GM19351 (cell line): ENCODE data around the gene DOCK8.
"Not testable (repeated sequence)": the region's sequence is repeated elsewhere in the genome, so short reads cannot be mapped to it uniquely, and the experiment has no call there.

Source experiments
- ATAC-seq: cut with Tn5 transposase; IDR thresholded peaks from one replicate; pipeline ENCODE4 v1.9.1; 2021; ENCODE audit warnings: mild to moderate bottlenecking, moderate library complexity; ENCODE audit not compliant: unreplicated experiment

Gene DOCK8

GRCh38 chr9:404234-404633, 189.6 kb downstream of the DOCK8 start:
- no peak for ATAC-seq

- no peak for ATAC-seq
Measured at GRCh38 chr9:405341-405740, 190.7 kb downstream of the DOCK8 start.

GRCh38 chr9:406886-407654, 192.4 kb downstream of the DOCK8 start:
- ATAC-seq: no peak

GRCh38 chr9:409655-410054, 195.0 kb downstream of the DOCK8 start:
- ATAC-seq: not testable (repeated sequence)

GRCh38 chr9:414595-414994, 199.9 kb downstream of the DOCK8 start:
- ATAC-seq: no peak

- ATAC-seq: no peak
Measured at GRCh38 chr9:419571-420171, 205.0 kb downstream of the DOCK8 start.

- no peak for ATAC-seq
Measured at GRCh38 chr9:421896-422295, 207.2 kb downstream of the DOCK8 start.

- no peak for ATAC-seq
Measured at GRCh38 chr9:426264-426663, 211.6 kb downstream of the DOCK8 start.

- no peak for ATAC-seq
Measured at GRCh38 chr9:426976-427375, 212.3 kb downstream of the DOCK8 start.

- no peak for ATAC-seq
Measured at GRCh38 chr9:431701-432100, 217.0 kb downstream of the DOCK8 start.

GRCh38 chr9:436482-436881, 221.8 kb downstream of the DOCK8 start:
- no peak for ATAC-seq

- no peak for ATAC-seq
Measured at GRCh38 chr9:437066-437465, 222.4 kb downstream of the DOCK8 start.

- no peak for ATAC-seq
Measured at GRCh38 chr9:437574-438001, 222.9 kb downstream of the DOCK8 start.

- ATAC-seq: no peak
Measured at GRCh38 chr9:438066-438465, 223.4 kb downstream of the DOCK8 start.

- no peak for ATAC-seq
Measured at GRCh38 chr9:438961-439768, 224.5 kb downstream of the DOCK8 start.

GRCh38 chr9:441126-441525, 226.5 kb downstream of the DOCK8 start:
- no peak for ATAC-seq

GRCh38 chr9:444528-444927, 229.9 kb downstream of the DOCK8 start:
- no peak for ATAC-seq

- ATAC-seq: no peak
Measured at GRCh38 chr9:445033-445432, 230.4 kb downstream of the DOCK8 start.

- ATAC-seq: no peak
Measured at GRCh38 chr9:446074-446699, 231.5 kb downstream of the DOCK8 start.

GRCh38 chr9:447230-448025, 232.8 kb downstream of the DOCK8 start:
- no peak for ATAC-seq

GRCh38 chr9:450057-450456, 235.4 kb downstream of the DOCK8 start:
- ATAC-seq: no peak
